ENCODE data around the gene NCOA1.

GRCh38 chr2:24490181-24490689 lies 819 bp upstream of the NCOA1 start:
- TF ChIP-seq CTCF (IDR thresholded peaks at IDR 0.05; ENCODE audit: poor library complexity): no peak
- no peak for TF ChIP-seq EZH2 (IDR thresholded peaks at IDR 0.05; ENCODE audit: borderline replicate concordance)
